ENCODE measurements around the gene TRIP4. TPM values are rescaled to one million over a fixed set of nuclear protein-coding genes. Genes with fewer than 3 reads are reported as not detected.

The TRIP4 gene
- total RNA-seq, 2 donors from 2014 or later = 20.7 to 26.2 TPM

Other genes with a start within 250 kb of the TRIP4 start
- under 1 TPM in 1 of 2 donors, not detected in 1; 0.38 TPM for gene SNX22, start 236.1 kb upstream of the TRIP4 start, total RNA-seq
- gene PPIB, start 224.8 kb upstream of the TRIP4 start, total RNA-seq = 100 to 1,000 TPM; 351 to 457 TPM
- 10 to 100 TPM; 15.8 to 15.9 TPM for gene CSNK1G1, start 31.7 kb upstream of the TRIP4 start, total RNA-seq
- under 1 TPM; 0.52 to 0.88 TPM for gene PCLAF, start 6.4 kb upstream of the TRIP4 start, total RNA-seq
- 10 to 100 TPM; 28.1 to 32.8 TPM for gene ZNF609, start 72.7 kb downstream of the TRIP4 start, total RNA-seq